Type B pancreatic cell (in vitro differentiated cells): ENCODE measurements around the gene GYPC. TPM values are rescaled to one million over a fixed set of nuclear protein-coding genes. Genes with fewer than 3 reads are reported as not detected.
"Not testable (repeated sequence)": the region's sequence is repeated elsewhere in the genome, so short reads cannot be mapped to it uniquely, and the experiment has no call there.

Experiments
- DNase-seq: peaks from one replicate; pipeline ENCODE4 v3.0.0; 2021; ENCODE audit warnings: mixed read lengths; ENCODE audit not compliant: unreplicated experiment; ENCODE audit errors: extremely low spot score
- H3K27ac Mint-ChIP-seq: 2 replicates; pipeline ENCODE4 v1.8.0; 2021; ENCODE audit warnings: mild to moderate bottlenecking, mixed read lengths
- H3K27me3 Mint-ChIP-seq: 2 replicates; pipeline ENCODE4 v1.8.0; 2021; ENCODE audit warnings: mixed read lengths
- H3K36me3 Mint-ChIP-seq: 2 replicates; pipeline ENCODE4 v1.8.0; 2021; ENCODE audit warnings: mixed read lengths
- H3K4me1 Mint-ChIP-seq: one replicate; pipeline ENCODE4 v1.8.0; 2021; ENCODE audit warnings: mixed read lengths; ENCODE audit not compliant: unreplicated experiment
- H3K4me3 Mint-ChIP-seq: 2 replicates; pipeline ENCODE4 v1.8.0; 2021; ENCODE audit warnings: mild to moderate bottlenecking, mixed read lengths
- H3K9me3 Mint-ChIP-seq: 2 replicates; pipeline ENCODE4 v1.8.0; 2021; ENCODE audit warnings: mixed read lengths
- total RNA-seq: library from RNA; stranded (reverse); gene quantifications from 2 replicates; pipeline ENCODE4 v1.2.1, GENCODE V29; 2021; ENCODE audit warnings: low replicate concordance
- TF ChIP-seq, protein P1 (sequence below): fragments of 200-600 bp; sonication (generic); conservative IDR thresholded peaks from 2 replicates; pipeline ENCODE4 v1.5.0; 2021; ENCODE audit warnings: antibody characterized with exemption, mild to moderate bottlenecking

GYPC gene
- total RNA-seq, 1 donor from 2014 or later: 45.5 TPM

GRCh38 chr2:126686841-126687485 lies 31.0 kb downstream of the GYPC start:
- Mint-ChIP-seq H3K9me3 (no peaks in the 10 kb centered on the region), H3K36me3 (peaks cover 15% of the 10 kb centered on the region), H3K4me1 (no peaks in the 10 kb centered on the region), H3K27me3 (no peaks in the 10 kb centered on the region), H3K27ac (no peak overlapping the region), H3K4me3 (no peak overlapping the region)
- TF ChIP-seq, protein P1, sequence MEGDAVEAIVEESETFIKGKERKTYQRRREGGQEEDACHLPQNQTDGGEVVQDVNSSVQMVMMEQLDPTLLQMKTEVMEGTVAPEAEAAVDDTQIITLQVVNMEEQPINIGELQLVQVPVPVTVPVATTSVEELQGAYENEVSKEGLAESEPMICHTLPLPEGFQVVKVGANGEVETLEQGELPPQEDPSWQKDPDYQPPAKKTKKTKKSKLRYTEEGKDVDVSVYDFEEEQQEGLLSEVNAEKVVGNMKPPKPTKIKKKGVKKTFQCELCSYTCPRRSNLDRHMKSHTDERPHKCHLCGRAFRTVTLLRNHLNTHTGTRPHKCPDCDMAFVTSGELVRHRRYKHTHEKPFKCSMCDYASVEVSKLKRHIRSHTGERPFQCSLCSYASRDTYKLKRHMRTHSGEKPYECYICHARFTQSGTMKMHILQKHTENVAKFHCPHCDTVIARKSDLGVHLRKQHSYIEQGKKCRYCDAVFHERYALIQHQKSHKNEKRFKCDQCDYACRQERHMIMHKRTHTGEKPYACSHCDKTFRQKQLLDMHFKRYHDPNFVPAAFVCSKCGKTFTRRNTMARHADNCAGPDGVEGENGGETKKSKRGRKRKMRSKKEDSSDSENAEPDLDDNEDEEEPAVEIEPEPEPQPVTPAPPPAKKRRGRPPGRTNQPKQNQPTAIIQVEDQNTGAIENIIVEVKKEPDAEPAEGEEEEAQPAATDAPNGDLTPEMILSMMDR: no peak
- DNase-seq: no peak

GRCh38 chr2:126687503-126687902 lies 31.5 kb downstream of the GYPC start:
- no peak for DNase-seq
- no peak overlapping the region for H3K4me3 Mint-ChIP-seq
- TF ChIP-seq, protein P1: no peak
- H3K4me1 Mint-ChIP-seq: no peaks in the 10 kb centered on the region
- no peak overlapping the region for H3K27ac Mint-ChIP-seq
- H3K36me3 Mint-ChIP-seq: peaks cover 18% of the 10 kb centered on the region
- H3K9me3 Mint-ChIP-seq: no peaks in the 10 kb centered on the region
- H3K27me3 Mint-ChIP-seq: no peaks in the 10 kb centered on the region

GRCh38 chr2:126688594-126688993 lies 32.6 kb downstream of the GYPC start:
- H3K27me3 Mint-ChIP-seq, DNase-seq, H3K9me3 Mint-ChIP-seq, H3K4me3 Mint-ChIP-seq, H3K4me1 Mint-ChIP-seq, H3K27ac Mint-ChIP-seq: not testable (repeated sequence)
- peaks cover 23% of the 10 kb centered on the region for H3K36me3 Mint-ChIP-seq

GRCh38 chr2:126692241-126692640 lies 36.3 kb downstream of the GYPC start:
- H3K4me1 Mint-ChIP-seq, H3K9me3 Mint-ChIP-seq, H3K4me3 Mint-ChIP-seq, DNase-seq, H3K27ac Mint-ChIP-seq, H3K27me3 Mint-ChIP-seq: not testable (repeated sequence)
- H3K36me3 Mint-ChIP-seq: peaks cover 39% of the 10 kb centered on the region

- H3K4me1 Mint-ChIP-seq, H3K27me3 Mint-ChIP-seq, H3K4me3 Mint-ChIP-seq, H3K9me3 Mint-ChIP-seq, H3K27ac Mint-ChIP-seq, DNase-seq: not testable (repeated sequence)
- peaks cover 44% of the 10 kb centered on the region for H3K36me3 Mint-ChIP-seq
Measured at GRCh38 chr2:126692934-126693592, 37.1 kb downstream of the GYPC start.

DNA sequence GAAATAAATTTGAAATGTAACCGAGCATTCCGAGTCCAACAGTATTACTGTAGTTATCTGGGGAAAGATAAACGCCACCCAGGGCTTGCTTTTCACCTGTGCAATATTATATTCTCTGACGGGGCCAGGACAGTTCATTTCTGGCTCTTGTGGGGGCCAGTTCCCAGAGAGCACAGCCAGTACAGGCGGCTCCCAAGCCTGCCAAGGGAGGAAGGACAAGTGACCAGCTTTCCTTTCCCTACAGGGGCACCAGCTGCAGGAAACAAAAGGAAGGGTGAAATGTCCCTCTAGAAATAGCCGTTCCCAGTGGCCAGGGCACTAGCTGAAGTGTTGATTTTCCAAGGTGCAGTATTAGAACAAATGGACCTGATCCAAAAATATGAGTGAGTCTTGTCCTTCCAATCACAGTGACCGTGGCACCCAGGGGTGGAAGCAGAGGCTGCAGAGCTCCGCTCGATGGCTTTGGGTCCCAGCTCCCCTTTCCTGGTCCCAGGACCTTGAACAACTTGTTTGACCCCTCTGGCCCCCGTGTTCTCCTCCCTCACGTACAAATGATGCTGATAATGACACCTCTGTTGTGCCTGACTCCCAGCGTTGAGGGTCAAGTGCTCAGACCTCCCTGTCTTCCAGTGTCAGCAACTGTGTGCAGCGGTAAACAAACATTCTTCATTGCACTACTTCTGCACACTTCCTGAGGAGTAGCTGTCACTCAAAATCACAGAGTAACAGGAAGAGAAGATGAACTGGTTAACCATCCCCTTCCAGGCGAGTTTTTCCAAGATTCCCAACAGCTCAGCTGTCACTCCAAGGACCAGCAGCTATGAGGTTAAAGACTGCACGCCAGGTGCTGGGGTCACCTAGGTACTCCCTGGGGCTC lies 40.9 kb downstream of the GYPC start:
- Mint-ChIP-seq H3K27ac (no peak overlapping the region), H3K9me3 (peaks cover 5% of the 10 kb centered on the region), H3K36me3 (peaks cover 42% of the 10 kb centered on the region), H3K4me3 (no peak overlapping the region), H3K4me1 (peaks cover 20% of the 10 kb centered on the region), H3K27me3 (no peaks in the 10 kb centered on the region)
- TF ChIP-seq, protein P1: no peak
- no peak for DNase-seq

DNA sequence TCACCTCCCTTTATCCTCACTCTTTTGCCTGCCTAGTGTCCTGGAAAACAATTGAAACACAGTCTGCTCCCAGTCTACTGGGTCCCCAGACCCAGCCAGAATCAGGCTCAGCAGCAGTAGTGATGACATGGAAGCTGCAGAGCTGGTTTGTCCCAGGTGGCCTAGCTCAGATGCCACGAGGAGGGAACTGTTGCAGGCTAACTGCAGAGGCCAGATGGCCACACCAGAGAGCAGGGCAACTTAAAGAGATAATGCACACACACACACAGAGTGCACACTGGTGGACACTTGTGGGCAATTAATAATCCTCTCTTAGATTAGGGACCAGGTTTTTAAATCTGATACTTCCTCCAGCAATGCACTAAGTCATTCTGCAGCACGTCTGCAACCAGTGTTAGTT lies 42.4 kb downstream of the GYPC start:
- H3K27ac Mint-ChIP-seq: no peak overlapping the region
- H3K27me3 Mint-ChIP-seq: no peaks in the 10 kb centered on the region
- H3K4me3 Mint-ChIP-seq: no peak overlapping the region
- peaks cover 5% of the 10 kb centered on the region for H3K9me3 Mint-ChIP-seq
- peaks cover 31% of the 10 kb centered on the region for H3K36me3 Mint-ChIP-seq
- TF ChIP-seq, protein P1: no peak
- H3K4me1 Mint-ChIP-seq: peaks cover 20% of the 10 kb centered on the region
- DNase-seq: no peak
